Kidney (tissue), 14 donors: ENCODE measurements around the gene CCDC85C. TPM values are rescaled to one million over a fixed set of nuclear protein-coding genes. Genes with fewer than 3 reads are reported as not detected.

Experiments
- DNase-seq, 5 donors: peaks; one replicate each; pipeline ENCODE4 v3.0.0-alpha.2; 2013 to 2020
- FAIRE-seq: peaks from 2 replicates; lab custom pipeline; 2012; peaks lifted over from hg19 to GRCh38; lab: Jason Lieb, UNC
- H3K27ac ChIP-seq, 2 donors: one replicate each; pipeline ENCODE4 v1.7.0; 2013; ENCODE audit warnings: low read depth in 2 of 2, low read length in 2 of 2, inconsistent platforms in 1 of 2
- H3K27me3 ChIP-seq: one replicate; pipeline ENCODE4 v1.7.1; 2013; ENCODE audit warnings: low read length, inconsistent platforms; ENCODE audit not compliant: control insufficient read depth, insufficient read depth
- H3K36me3 ChIP-seq, 3 donors: one replicate each; pipeline versions ENCODE4 v1.7.0 to v1.7.1; 2013; ENCODE audit warnings: low read length in 3 of 3, control low read depth in 1 of 3, inconsistent platforms in 1 of 3; ENCODE audit not compliant: insufficient read depth in 3 of 3, control insufficient read depth in 2 of 3
- H3K4me1 ChIP-seq, 3 donors: one replicate each; pipeline versions ENCODE4 v1.7.0 to v1.7.1; 2013; ENCODE audit warnings: low read length in 3 of 3, inconsistent platforms in 1 of 3, low read depth in 1 of 3; ENCODE audit not compliant: control insufficient read depth in 2 of 3, insufficient read depth in 2 of 3
- H3K4me3 ChIP-seq, 3 donors: one replicate each; pipeline versions ENCODE4 v1.7.0 to v1.8.1; 2013; ENCODE audit warnings: low read length in 3 of 3, control low read depth in 1 of 3, inconsistent platforms in 1 of 3
- H3K9ac ChIP-seq, 3 donors: one replicate each; pipeline versions ENCODE4 v1.7.0 to v1.7.1; 2013; ENCODE audit warnings: low read length in 3 of 3, control low read depth in 1 of 3, inconsistent platforms in 1 of 3
- H3K9me3 ChIP-seq, 3 donors: one replicate each; pipeline versions ENCODE4 v1.7.0 to v1.7.1; 2013; ENCODE audit warnings: low read length in 3 of 3, control low read depth in 1 of 3, inconsistent platforms in 1 of 3; ENCODE audit not compliant: control insufficient read depth in 2 of 3, insufficient read depth in 1 of 3
- intact Hi-C: fragments of 100-400 bp; cut with DNase I; formaldehyde crosslinking; loops from one replicate; pipeline ENCODE4 v1.11.1; 2022
- polyA plus RNA-seq: library from polyadenylated mRNA; stranded (reverse); fragments of 350-450 nt; fragmentation: Illumina TruSeq; extraction: RNeasy Lipid Tissue Mini Kit (QIAGEN cat#74804); gene quantifications from one replicate; pipeline ENCODE4 v1.2.3, GENCODE V29; 2014; ENCODE audit warnings: low read depth, low replicate concordance; ENCODE audit not compliant: insufficient read depth
- total RNA-seq: library from RNA; stranded (reverse); fragmentation: NEBNext Ultra II Directional; extraction: Animal tissue kit (Norgen Biotek cat#: 25700); gene quantifications from one replicate; pipeline ENCODE4 v1.2.1, GENCODE V29; 2021
- TF ChIP-seq, protein P1 (sequence below): IDR thresholded peaks from 3 replicates; pipeline ENCODE4 v1.5.1; 2012; ENCODE audit warnings: mild to moderate bottlenecking, moderate library complexity, borderline replicate concordance; ENCODE audit not compliant: insufficient read depth; ENCODE audit errors: extremely low read depth
- donor health status: control.
- donor health status: control.
- donor health status: control.
- donor health status: control.
- donor health status: control.
- donor health status: DM: yes; HTN: yes; CAD: no.
- donor health status: Normal renal cell carcinoma (clear cell type).

The CCDC85C gene
- total and polyA plus RNA-seq, 2 donors from 2014 or later: 14.7 to 21.4 TPM

DNA sequence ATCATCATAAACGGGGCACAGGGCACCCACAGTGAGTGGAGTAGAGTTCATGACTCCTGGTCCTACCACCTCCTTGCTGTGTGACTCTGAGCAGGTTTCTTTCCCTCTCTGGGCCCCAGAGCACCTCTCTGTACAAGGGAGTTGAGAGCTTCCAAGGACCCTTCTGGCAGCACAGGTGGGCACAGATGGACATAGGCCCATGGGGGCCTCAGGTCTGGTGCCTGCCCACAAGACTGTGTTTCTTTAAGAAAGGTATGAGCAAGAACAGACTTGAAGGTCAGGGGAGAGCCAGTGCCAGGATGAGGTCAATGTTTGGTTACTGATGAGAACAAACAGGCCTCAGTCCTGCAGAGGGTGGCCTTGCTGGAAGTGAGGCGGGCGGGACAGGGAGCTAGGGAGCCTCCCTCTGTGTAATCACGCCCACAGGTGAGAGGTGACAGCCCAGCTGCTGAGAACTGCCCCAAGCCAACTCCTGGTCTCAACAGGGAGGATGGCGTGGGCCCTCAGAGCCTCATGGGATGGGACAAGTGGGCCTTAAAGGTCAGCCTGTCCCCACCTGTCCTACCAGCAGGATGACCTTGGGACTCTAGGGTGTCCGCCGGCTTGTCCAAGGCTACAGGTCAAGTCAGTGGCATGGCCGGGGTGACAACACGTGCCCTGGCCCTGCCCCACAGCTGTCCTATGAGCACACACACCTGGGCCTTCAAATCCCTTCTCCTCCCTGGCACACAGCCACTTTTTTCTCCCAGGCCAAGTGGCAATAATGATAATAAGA, 49.1 kb downstream of the CCDC85C start:
- Histone ChIP-seq H3K36me3 (no peaks in the 10 kb centered on the region), H3K9ac (no peak overlapping the region), H3K27ac (peak overlapping the region in 1 of 2 donors; percentile 74), H3K27me3 (no peaks in the 10 kb centered on the region), H3K9me3 (no peaks in the 10 kb centered on the region), H3K4me3 (no peak overlapping the region), H3K4me1 (peaks cover 0 to 33% (median 25%) of the 10 kb centered on the region in 3 donors)
- no peak for DNase-seq
- TF ChIP-seq, protein P1, sequence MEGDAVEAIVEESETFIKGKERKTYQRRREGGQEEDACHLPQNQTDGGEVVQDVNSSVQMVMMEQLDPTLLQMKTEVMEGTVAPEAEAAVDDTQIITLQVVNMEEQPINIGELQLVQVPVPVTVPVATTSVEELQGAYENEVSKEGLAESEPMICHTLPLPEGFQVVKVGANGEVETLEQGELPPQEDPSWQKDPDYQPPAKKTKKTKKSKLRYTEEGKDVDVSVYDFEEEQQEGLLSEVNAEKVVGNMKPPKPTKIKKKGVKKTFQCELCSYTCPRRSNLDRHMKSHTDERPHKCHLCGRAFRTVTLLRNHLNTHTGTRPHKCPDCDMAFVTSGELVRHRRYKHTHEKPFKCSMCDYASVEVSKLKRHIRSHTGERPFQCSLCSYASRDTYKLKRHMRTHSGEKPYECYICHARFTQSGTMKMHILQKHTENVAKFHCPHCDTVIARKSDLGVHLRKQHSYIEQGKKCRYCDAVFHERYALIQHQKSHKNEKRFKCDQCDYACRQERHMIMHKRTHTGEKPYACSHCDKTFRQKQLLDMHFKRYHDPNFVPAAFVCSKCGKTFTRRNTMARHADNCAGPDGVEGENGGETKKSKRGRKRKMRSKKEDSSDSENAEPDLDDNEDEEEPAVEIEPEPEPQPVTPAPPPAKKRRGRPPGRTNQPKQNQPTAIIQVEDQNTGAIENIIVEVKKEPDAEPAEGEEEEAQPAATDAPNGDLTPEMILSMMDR: no peak
- intact Hi-C loops: no loop called here
- FAIRE-seq: no peak

DNA sequence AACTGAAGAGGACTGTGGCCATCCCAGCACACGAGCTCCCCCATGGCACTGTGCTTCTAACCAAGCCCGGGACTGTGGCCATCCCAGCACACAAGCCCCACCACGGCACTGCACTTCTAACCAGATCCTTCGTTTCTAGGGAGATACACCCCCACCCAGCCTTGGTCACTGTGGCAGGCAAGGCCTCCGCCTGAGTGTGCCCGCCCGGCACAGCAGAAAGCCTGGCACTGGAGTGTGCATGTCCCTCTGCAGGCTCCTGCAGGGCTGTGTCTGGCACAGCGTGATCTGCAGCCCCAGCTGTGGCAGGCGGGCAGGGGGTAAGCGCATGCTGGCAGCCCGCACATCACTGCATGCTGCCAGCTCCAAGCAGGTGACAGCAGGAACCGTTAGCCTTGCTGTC, 49.8 kb downstream of the CCDC85C start:
- TF ChIP-seq, protein P1: no peak
- H3K4me1 ChIP-seq: peaks cover 0 to 33% (median 25%) of the 10 kb centered on the region in 3 donors
- H3K4me3 ChIP-seq: no peak overlapping the region
- intact Hi-C loops: no loop called here
- DNase-seq (no peak), FAIRE-seq (no peak)
- no peaks in the 10 kb centered on the region for H3K27me3 ChIP-seq
- H3K9ac ChIP-seq: no peak overlapping the region
- no peaks in the 10 kb centered on the region for H3K36me3 ChIP-seq
- no peaks in the 10 kb centered on the region for H3K9me3 ChIP-seq
- peak overlapping the region in 1 of 2 donors; percentile 74 for H3K27ac ChIP-seq

DNA sequence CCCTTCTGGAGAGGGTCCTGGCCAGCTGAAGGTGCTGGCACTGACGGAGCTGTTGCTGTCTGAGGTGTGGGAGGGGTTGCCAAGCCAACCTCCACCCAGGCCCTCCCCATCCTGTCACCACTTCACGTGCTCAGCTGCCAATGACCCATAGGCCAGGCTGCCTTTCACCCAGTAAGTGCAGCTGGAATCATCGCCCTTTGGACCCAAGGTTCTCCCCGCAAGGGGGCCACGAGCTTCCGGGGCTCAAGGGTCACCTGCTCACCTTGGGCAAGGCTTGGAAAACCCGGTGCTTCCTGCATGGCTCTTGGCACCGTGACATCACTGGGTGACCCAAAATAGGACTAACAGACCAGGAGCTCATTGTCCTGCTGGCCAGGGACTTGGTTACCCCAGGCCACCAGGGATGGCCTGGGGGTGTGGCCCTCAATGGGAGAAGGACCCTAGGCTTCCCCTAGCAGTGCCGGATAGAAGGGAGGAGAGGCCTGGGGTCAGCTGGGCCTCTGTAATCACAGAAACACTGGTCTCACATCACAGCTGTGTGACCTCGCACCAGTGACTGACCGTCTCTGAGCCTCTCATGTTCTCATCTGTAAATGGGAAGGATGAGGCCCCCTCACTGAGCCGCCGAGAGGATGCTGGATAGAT, 51.3 kb downstream of the CCDC85C start:
- no peaks in the 10 kb centered on the region for H3K9me3 ChIP-seq
- no peaks in the 10 kb centered on the region for H3K27me3 ChIP-seq
- peak overlapping the region in 1 of 2 donors; percentile 58 for H3K27ac ChIP-seq
- H3K4me3 ChIP-seq: no peak overlapping the region
- TF ChIP-seq, protein P1: no peak
- DNase-seq (no peak), FAIRE-seq (no peak)
- intact Hi-C loops: no loop called here
- no peak overlapping the region for H3K9ac ChIP-seq
- no peaks in the 10 kb centered on the region for H3K36me3 ChIP-seq
- H3K4me1 ChIP-seq: peaks cover 0 to 33% (median 25%) of the 10 kb centered on the region in 3 donors
